GM21367 (cell line): ENCODE results near the gene PLPPR4.
"Not testable (repeated sequence)": the region's sequence is repeated elsewhere in the genome, so short reads cannot be mapped to it uniquely, and the experiment has no call there.

Source experiments
- ATAC-seq: cut with Tn5 transposase; IDR thresholded peaks from one replicate; pipeline ENCODE4 v1.9.1; 2021; ENCODE audit not compliant: unreplicated experiment

The PLPPR4 gene, protein sequence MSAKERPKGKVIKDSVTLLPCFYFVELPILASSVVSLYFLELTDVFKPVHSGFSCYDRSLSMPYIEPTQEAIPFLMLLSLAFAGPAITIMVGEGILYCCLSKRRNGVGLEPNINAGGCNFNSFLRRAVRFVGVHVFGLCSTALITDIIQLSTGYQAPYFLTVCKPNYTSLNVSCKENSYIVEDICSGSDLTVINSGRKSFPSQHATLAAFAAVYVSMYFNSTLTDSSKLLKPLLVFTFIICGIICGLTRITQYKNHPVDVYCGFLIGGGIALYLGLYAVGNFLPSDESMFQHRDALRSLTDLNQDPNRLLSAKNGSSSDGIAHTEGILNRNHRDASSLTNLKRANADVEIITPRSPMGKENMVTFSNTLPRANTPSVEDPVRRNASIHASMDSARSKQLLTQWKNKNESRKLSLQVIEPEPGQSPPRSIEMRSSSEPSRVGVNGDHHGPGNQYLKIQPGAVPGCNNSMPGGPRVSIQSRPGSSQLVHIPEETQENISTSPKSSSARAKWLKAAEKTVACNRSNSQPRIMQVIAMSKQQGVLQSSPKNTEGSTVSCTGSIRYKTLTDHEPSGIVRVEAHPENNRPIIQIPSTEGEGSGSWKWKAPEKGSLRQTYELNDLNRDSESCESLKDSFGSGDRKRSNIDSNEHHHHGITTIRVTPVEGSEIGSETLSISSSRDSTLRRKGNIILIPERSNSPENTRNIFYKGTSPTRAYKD

DNA sequence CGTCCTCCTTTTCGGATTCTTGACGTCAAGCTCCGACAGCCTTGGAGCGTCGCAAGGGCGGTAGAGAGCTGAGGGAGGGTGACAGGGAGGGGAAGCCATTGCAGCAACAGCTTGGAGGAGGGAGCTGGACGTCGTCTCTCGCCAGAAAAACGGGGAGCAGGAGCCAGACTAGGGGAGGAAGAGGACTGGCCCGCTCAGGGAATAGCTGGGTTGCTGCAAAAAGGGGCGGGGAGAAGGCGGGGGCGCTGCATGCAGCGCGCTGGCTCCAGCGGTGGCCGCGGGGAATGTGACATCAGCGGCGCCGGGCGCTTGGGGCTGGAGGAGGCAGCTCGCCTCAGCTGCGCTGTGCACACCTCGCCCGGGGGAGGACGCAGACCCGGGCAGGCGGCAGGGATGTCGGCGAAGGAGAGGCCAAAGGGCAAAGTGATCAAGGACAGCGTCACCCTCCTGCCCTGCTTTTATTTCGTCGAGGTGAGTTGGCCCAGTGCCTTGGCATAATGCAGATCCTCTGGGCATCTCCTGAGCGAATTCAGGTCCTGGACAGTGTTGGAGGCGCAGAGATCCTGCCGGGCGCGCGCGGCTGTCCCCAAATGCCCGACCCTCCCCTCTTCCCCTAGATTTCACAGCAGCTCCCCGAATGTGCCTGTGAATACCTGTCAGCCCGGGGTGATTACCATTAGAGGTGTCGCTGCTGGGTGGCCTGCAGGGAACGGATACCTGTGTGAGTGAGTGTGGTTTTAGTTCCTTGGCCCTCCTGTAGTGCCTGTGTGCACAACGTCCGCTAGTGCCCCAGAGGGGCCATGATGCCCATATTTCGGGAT lies at the start of gene PLPPR4:
Gene PLPPR4, plus strand, starts transcription at position 292 of the 821 bp plus-strand sequence. Its CDS starts 102 bp downstream, at position 394.
- ATAC-seq = no peak

DNA sequence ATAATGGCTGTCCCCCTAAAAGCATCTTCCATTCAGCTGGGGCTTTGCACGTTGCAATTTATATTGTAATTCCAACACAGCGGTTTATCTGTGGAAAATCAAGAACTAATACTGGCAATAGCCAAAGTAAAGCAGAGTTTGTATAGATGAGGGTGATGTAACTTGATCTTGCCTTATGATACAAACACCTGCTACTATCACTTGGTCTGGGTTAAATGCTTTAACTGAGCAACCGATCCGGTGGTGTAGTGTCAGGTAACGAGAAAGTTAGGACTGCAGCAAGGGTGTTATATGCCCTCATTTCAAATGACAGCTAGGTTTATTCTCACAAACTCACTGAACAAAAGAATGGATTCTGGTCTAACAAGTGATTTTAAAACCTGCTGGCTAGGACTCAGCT lies 47.3 kb upstream of the PLPPR4 start:
- ATAC-seq = no peak

GRCh38 chr1:99217599-99217998 lies 46.7 kb upstream of the PLPPR4 start:
- ATAC-seq = no peak

DNA sequence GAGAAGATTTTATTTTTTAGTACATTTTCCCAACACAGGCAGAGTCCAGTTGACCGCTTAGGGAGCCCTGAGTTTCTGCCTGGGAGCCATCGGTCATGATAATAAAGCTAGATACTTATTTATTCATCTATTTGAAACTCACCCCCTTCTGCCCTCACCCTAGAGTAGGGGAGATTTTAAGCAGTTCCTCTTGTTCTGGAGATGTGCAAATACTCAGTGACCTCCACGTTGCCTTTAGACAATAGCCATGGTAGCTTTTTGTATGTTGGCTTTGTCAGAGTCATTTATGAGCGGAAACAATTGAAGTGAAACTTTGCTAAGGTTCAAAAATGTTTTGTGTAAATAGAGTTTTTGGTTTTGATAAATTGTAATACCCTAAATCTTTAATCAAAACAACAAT lies 45.7 kb upstream of the PLPPR4 start:
- ATAC-seq = no peak

DNA sequence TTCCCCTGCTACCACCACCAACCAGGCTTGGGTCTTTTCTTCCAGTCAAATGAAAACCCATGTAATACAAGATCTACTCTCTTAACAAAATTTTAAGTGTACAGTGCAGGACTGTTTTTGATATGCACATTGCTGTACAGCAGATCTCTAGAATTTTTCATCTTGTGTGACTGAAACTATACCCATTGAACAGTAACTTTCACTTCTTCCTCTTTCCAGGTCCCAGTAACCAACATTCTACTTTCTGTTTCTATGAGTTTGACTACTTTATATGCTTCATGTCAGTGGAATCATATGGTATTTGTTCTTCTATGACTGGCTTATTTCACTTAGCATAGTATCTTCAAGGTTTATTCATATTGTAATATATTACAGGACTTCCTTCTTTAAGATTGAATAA lies 45.3 kb upstream of the PLPPR4 start:
- peak; percentile 98 for ATAC-seq

DNA sequence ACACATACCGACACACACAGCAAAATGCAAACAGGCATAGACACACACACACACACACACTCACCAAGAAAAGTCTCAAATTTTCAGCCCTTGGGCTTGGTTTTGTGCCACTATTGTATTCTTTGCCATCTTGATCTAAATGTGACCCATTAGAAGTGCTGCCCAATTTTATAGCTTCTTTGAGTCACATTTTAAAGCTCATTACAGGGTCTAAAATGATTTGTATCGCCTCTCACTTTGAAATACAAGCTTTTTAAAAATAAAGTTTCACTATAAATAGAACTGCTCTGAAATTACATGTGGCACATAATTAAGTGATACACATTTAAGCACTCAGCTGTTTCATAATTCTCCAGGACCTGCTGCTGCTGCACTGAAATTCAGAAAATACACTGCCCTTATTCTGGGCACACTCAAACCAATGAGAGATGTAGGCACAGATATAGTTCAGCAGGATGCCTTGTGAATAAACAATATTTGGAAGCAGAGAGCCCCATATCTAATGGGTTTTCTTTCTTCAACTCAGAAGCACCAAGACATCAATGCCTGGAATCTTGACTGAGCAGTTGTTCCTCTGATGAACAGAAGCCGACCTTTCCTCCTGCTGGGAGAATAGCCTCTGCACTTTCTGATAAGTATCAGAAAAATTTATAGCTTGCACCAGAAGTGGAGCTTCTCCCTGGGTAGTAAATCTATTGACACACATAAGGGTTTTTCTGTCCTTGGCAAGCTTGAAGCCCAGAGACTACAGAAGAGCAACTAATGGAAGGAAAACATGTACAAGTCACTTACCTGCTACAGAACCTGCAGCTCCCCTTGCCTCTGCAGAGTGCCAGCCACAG lies 37.0 kb upstream of the PLPPR4 start:
- ATAC-seq = no peak

DNA sequence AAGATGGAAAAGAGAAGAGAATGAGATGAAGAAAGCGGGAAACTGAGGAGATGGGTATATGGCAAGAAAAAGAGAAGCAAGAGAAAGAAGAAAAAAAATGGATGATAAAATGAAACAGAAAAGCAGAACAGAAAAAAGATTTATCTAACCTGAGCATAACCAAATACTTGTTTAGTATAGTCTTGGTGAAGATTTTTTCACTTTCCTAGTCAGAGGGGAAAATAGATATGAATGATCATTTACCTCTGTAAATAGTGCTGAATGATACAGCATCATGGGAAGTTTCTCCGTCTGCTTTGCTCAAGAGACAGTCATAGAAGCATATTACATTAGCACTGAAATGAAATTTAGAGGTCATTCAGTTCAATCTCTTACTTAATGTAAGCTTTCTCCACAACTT lies 36.1 kb upstream of the PLPPR4 start:
- no peak for ATAC-seq

GRCh38 chr1:99229122-99229521 lies 35.2 kb upstream of the PLPPR4 start:
- no peak for ATAC-seq

- ATAC-seq = no peak
Measured at GRCh38 chr1:99230695-99231094, 33.6 kb upstream of the PLPPR4 start.

- ATAC-seq = no peak
Measured at GRCh38 chr1:99232172-99232571, 32.1 kb upstream of the PLPPR4 start.

DNA sequence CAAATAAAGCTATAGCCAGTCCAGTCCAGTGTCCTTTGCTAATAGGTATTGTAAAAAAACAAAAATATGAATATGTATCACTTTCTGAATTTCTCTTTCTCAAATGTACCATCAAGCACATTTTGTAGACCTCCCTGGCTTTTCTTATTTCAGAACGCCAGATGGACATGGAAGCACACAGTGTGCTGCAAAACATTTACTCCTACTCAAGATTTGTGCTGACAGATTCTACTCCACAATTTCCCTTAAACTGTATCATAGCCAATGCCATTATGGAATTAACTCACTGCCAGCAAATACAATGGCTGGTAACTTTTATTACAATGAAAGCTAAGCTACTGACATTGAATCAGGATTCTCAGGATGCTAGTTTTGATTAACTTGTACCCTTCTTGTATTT lies 30.8 kb upstream of the PLPPR4 start:
- no peak for ATAC-seq

GRCh38 chr1:99236756-99237155 lies 27.5 kb upstream of the PLPPR4 start:
- no peak for ATAC-seq

DNA sequence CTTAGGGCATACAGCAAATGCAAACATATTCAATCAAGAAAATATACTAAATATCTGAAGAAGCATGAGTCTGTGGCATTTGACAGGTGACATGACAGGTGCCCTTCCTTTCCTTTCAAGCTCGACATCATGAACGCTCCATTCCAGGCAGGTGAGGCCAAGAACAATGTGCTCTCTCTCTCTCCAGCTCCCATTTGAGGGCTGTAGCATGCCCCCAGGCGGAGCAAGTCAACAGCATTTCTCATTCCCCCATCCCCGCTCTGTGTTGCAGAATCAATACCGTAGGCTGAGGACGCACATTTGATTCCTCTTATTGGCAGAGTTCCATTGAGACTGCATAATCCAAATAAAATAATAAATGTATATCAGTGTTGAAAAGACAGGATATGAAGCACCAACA lies 24.6 kb upstream of the PLPPR4 start:
- ATAC-seq = no peak

DNA sequence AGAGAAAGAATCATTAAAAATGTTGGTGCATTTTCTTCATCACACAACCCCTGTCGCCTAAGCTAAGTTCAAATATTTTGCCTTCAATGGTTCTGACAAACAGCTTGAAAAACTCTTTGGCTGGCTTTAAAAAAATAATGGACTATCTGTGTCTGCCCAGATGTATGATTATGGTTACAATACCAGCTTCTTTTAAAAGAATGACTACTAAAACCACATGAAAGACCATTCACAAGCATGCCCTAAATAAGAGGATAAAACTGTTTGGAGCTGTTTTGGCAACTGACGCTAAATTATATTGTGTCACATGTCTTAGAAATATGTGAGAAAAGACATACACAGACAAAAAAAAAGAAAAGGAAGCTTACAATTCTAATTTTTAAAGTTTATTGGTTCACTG lies 23.7 kb upstream of the PLPPR4 start:
- no peak for ATAC-seq

GRCh38 chr1:99246152-99246551 lies 18.1 kb upstream of the PLPPR4 start:
- no peak for ATAC-seq

- ATAC-seq = no peak
Measured at GRCh38 chr1:99247199-99247598, 17.1 kb upstream of the PLPPR4 start.

GRCh38 chr1:99250728-99251127 lies 13.6 kb upstream of the PLPPR4 start:
- no peak for ATAC-seq

DNA sequence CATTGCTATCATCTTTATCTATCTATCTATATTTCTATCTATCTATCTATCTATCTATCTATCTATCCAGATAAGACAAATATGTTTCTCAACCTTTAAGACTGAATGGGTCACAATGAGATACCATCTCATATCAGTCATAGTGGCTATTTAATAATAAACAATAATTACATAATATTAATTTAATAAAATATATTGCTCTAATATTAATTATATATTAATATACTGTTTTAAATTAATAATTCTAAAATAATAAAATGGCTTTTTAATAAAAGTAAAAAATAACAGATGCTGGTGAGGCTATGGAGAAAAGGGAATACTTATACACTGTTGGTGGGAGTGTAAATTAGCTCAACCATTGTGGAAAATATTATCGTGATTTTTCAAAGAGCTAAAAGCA lies 13.0 kb upstream of the PLPPR4 start:
- no peak for ATAC-seq

DNA sequence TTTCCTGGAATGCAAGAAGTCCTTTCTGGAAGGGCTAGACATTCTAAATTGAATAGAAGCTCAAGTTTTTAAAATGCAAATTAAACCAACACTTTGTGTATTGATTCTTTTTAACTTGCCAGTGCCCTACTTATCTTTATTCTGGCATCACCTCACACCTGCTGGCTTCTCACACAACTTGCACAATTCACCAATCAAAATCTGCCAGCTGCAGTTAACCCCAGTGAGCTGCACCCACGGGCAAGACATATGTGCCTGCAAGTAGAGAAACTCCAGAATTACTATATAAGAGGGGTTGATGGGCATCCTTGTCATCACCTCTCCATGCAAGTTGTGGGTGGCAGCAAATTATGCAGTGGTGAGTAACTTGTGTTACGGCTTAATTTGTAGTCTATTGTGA lies 11.7 kb upstream of the PLPPR4 start:
- no peak for ATAC-seq

- not testable (repeated sequence) for ATAC-seq
Measured at GRCh38 chr1:99260402-99260801, 3.9 kb upstream of the PLPPR4 start.

DNA sequence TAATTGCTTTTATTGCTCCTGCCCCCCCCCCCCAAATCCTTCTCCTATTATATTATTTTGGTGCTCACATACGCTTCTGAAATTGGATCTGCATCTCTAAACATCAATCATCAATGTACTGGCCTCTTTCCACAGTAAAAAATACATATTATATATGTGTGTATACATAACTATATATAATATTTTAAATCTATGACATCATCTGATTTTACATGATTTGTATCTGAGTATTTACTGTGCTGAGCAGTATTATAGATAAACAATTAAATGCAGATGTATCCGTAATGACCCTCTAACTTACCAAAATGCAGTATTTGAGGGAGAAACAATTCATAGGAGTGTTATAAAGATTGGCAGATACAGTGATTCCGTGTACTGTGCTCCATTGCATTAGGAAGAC lies 832 bp downstream of the PLPPR4 start:
- ATAC-seq = no peak
